SK-N-SH (cell line): ENCODE results near the gene ACVRL1.

Experiments used
- CTCF ChIP-seq: fragments of 200-600 bp; sonication (generic); IDR thresholded peaks from 2 replicates; pipeline ENCODE4 v1.6.1; 2017; ENCODE audit warnings: antibody characterized with exemption, mild to moderate bottlenecking, moderate library complexity
- GABPA ChIP-seq: IDR thresholded peaks from 2 replicates; pipeline ENCODE4 v1.4.0; 2012; ENCODE audit warnings: low read depth, mild to moderate bottlenecking
- NRF1 ChIP-seq: IDR thresholded peaks from 2 replicates; pipeline ENCODE4 v1.6.1; 2012; ENCODE audit warnings: low read depth, mild to moderate bottlenecking, low read length
- POLR2AphosphoS5 ChIP-seq: IDR thresholded peaks from 2 replicates; pipeline ENCODE4 v1.6.1; 2012; ENCODE audit warnings: low read depth, low read length
- RFX5 ChIP-seq: IDR thresholded peaks from 2 replicates; pipeline ENCODE4 v1.6.1; 2012; ENCODE audit warnings: mild to moderate bottlenecking, improper control_type of control experiment, low read length
- TAF1 ChIP-seq: IDR thresholded peaks from 2 replicates; pipeline ENCODE4 v1.6.1; 2012; ENCODE audit warnings: low read depth, mild to moderate bottlenecking, low read length, moderate library complexity, borderline replicate concordance
- TF ChIP-seq, protein P1 (sequence below): IDR thresholded peaks from 2 replicates; pipeline ENCODE4; 2012
- TF ChIP-seq, protein P2 (sequence below): fragments of 150-350 bp; IDR thresholded peaks from 2 replicates; pipeline ENCODE4 v1.6.1; 2016; ENCODE audit warnings: mild to moderate bottlenecking, low read depth, low read length
- TF ChIP-seq, protein P3 (sequence below): IDR thresholded peaks from 2 replicates; pipeline ENCODE4 v1.4.0; 2012; ENCODE audit warnings: low read depth, borderline replicate concordance

- TF ChIP-seq CTCF = no peak
- TF ChIP-seq, protein P1, sequence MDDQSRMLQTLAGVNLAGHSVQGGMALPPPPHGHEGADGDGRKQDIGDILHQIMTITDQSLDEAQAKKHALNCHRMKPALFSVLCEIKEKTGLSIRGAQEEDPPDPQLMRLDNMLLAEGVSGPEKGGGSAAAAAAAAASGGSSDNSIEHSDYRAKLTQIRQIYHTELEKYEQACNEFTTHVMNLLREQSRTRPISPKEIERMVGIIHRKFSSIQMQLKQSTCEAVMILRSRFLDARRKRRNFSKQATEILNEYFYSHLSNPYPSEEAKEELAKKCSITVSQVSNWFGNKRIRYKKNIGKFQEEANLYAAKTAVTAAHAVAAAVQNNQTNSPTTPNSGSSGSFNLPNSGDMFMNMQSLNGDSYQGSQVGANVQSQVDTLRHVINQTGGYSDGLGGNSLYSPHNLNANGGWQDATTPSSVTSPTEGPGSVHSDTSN = no peak
- no peak for TF ChIP-seq RFX5
- no peak for TF ChIP-seq POLR2AphosphoS5
- no peak for TF ChIP-seq NRF1
- TF ChIP-seq TAF1 = no peak
- TF ChIP-seq, protein P2, sequence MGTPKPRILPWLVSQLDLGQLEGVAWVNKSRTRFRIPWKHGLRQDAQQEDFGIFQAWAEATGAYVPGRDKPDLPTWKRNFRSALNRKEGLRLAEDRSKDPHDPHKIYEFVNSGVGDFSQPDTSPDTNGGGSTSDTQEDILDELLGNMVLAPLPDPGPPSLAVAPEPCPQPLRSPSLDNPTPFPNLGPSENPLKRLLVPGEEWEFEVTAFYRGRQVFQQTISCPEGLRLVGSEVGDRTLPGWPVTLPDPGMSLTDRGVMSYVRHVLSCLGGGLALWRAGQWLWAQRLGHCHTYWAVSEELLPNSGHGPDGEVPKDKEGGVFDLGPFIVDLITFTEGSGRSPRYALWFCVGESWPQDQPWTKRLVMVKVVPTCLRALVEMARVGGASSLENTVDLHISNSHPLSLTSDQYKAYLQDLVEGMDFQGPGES = no peak
- TF ChIP-seq GABPA = no peak
- TF ChIP-seq, protein P3, sequence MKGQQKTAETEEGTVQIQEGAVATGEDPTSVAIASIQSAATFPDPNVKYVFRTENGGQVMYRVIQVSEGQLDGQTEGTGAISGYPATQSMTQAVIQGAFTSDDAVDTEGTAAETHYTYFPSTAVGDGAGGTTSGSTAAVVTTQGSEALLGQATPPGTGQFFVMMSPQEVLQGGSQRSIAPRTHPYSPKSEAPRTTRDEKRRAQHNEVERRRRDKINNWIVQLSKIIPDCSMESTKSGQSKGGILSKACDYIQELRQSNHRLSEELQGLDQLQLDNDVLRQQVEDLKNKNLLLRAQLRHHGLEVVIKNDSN = no peak
These were observed 46.3 kb upstream of the ACVRL1 start for GRCh38 chr12:51860986-51861385.
